SHP77 treated with DMSO at 0.1 percent for 48 hours (cell line): ENCODE data around the gene EIF4E1B.
"Not testable (repeated sequence)": the region's sequence is repeated elsewhere in the genome, so short reads cannot be mapped to it uniquely, and the experiment has no call there.

Experiments used
- DNase-seq: peaks from one replicate; lab custom pipeline; 2025; lab: John Stamatoyannopoulos, UW

The EIF4E1B gene

GRCh38 chr5:176629853-176630680 lies at the start of gene EIF4E1B, which contains the start of gene SNCB:
TSS of gene EIF4E1B (plus strand) at chr5:176630675. CDS start at chr5:176642788, 12,113 bp downstream.
TSS of gene SNCB (minus strand) at chr5:176630534. CDS start at chr5:176629654, 880 bp downstream.
- no peak for DNase-seq

- no peak for DNase-seq
Observed at GRCh38 chr5:176581361-176581760, 49.1 kb upstream of the EIF4E1B start.

GRCh38 chr5:176583076-176583475 lies 47.4 kb upstream of the EIF4E1B start:
- no peak for DNase-seq

GRCh38 chr5:176587398-176587797 lies 43.1 kb upstream of the EIF4E1B start:
- no peak for DNase-seq

- DNase-seq = no peak
Observed at GRCh38 chr5:176588297-176588696, 42.2 kb upstream of the EIF4E1B start.

- no peak for DNase-seq
Observed at GRCh38 chr5:176589039-176589769, 41.3 kb upstream of the EIF4E1B start.

- no peak for DNase-seq
Observed at GRCh38 chr5:176590035-176590717, 40.3 kb upstream of the EIF4E1B start.

GRCh38 chr5:176591667-176592066 lies 38.8 kb upstream of the EIF4E1B start:
- DNase-seq = not testable (repeated sequence)

GRCh38 chr5:176592573-176592972 lies 37.9 kb upstream of the EIF4E1B start:
- DNase-seq = no peak

- no peak for DNase-seq
Observed at GRCh38 chr5:176593273-176593869, 37.1 kb upstream of the EIF4E1B start.

GRCh38 chr5:176594554-176594953 lies 35.9 kb upstream of the EIF4E1B start:
- no peak for DNase-seq

GRCh38 chr5:176595386-176595943 lies 35.0 kb upstream of the EIF4E1B start:
- DNase-seq = no peak

GRCh38 chr5:176596069-176596644 lies 34.3 kb upstream of the EIF4E1B start:
- DNase-seq = no peak

- no peak for DNase-seq
Observed at GRCh38 chr5:176596689-176597416, 33.6 kb upstream of the EIF4E1B start.

- no peak for DNase-seq
Observed at GRCh38 chr5:176597417-176598389, 32.8 kb upstream of the EIF4E1B start.

- DNase-seq = not testable (repeated sequence)
Observed at GRCh38 chr5:176599749-176600430, 30.6 kb upstream of the EIF4E1B start.

- no peak for DNase-seq
Observed at GRCh38 chr5:176601901-176602482, 28.5 kb upstream of the EIF4E1B start.

GRCh38 chr5:176603091-176603490 lies 27.4 kb upstream of the EIF4E1B start:
- DNase-seq = no peak
